HepG2 (cell line): ENCODE results near the gene G6PC3. TPM values are rescaled to one million over a fixed set of nuclear protein-coding genes. Genes with fewer than 3 reads are reported as not detected.

Source experiments
- AKAP8 ChIP-seq: sonication (generic); formaldehyde crosslinking; IDR thresholded peaks from 2 replicates; pipeline ENCODE4 v1.5.1; 2020; ENCODE audit warnings: mild to moderate bottlenecking, missing genetic modification reagents
- ATAD3A ChIP-seq: sonication (generic); formaldehyde crosslinking; IDR thresholded peaks from 2 replicates; pipeline ENCODE4 v1.4.0; 2020; ENCODE audit warnings: missing genetic modification reagents
- NCOA2 ChIP-seq: sonication (generic); formaldehyde crosslinking; IDR thresholded peaks from 2 replicates; pipeline ENCODE4 v1.8.0; 2022; ENCODE audit warnings: inconsistent platforms
- NFRKB ChIP-seq: fragments of 450-650 bp; IDR thresholded peaks from 2 replicates; pipeline ENCODE4 v1.6.1; 2017
- PHB2 ChIP-seq: fragments of 450-650 bp; IDR thresholded peaks from 2 replicates; pipeline ENCODE4 v1.6.1; 2018; ENCODE audit not compliant: partially characterized antibody
- POGZ ChIP-seq: sonication (generic); formaldehyde crosslinking; IDR thresholded peaks from 2 replicates; pipeline ENCODE4 v1.4.0; 2020; ENCODE audit warnings: mild to moderate bottlenecking, missing genetic modification reagents
- REPIN1 ChIP-seq: sonication (generic); formaldehyde crosslinking; IDR thresholded peaks from 2 replicates; pipeline ENCODE4 v1.8.0; 2022; ENCODE audit warnings: missing genetic modification reagents, low read depth, mild to moderate bottlenecking, borderline replicate concordance
- SMYD3 ChIP-seq: sonication (generic); formaldehyde crosslinking; IDR thresholded peaks from 2 replicates; pipeline ENCODE4 v1.8.1; 2023; ENCODE audit warnings: mild to moderate bottlenecking, missing genetic modification reagents
- SNRNP70 ChIP-seq: fragments of 200-400 bp; formaldehyde crosslinking; IDR thresholded peaks from 2 replicates; pipeline ENCODE4 v1.6.1; 2017; ENCODE audit warnings: mild to moderate bottlenecking, low read depth, low read length, moderate library complexity
- SRY ChIP-seq: sonication (generic); formaldehyde crosslinking; IDR thresholded peaks from 2 replicates; pipeline ENCODE4 v1.8.0; 2022; ENCODE audit warnings: mild to moderate bottlenecking, missing genetic modification reagents
- STAG1 ChIP-seq: sonication (generic); formaldehyde crosslinking; IDR thresholded peaks from 2 replicates; pipeline ENCODE4 v1.4.0; 2020; ENCODE audit warnings: missing genetic modification reagents
- ZBTB1 ChIP-seq: sonication (generic); formaldehyde crosslinking; IDR thresholded peaks from 2 replicates; pipeline ENCODE4 v1.4.0; 2020; ENCODE audit warnings: missing genetic modification reagents, borderline replicate concordance
- ZNF326 ChIP-seq: sonication (generic); formaldehyde crosslinking; IDR thresholded peaks from 2 replicates; pipeline ENCODE4 v1.4.0; 2020; ENCODE audit warnings: missing genetic modification reagents, borderline replicate concordance
- ZNF354B ChIP-seq: sonication (generic); formaldehyde crosslinking; IDR thresholded peaks from 2 replicates; pipeline ENCODE4 v1.8.0; 2022; ENCODE audit warnings: mild to moderate bottlenecking, missing genetic modification reagents
- polyA plus RNA-seq, 8 experiments: library from polyadenylated mRNA; depleted of rRNA in 3 of 8; stranded (reverse) in 7 of 8; unstranded in 1 of 8; fragments of >200 nt; fragmentation: Illumina TruSeq in 4 of 8; extraction: Trizol in 4 of 8; gene quantifications; 2 replicates each; pipeline versions ENCODE4 v1.2.1 to v1.2.3, GENCODE V29; 2011 to 2016; ENCODE audit warnings: low read depth in 4 of 8, missing spikeins in 1 of 8, mixed read lengths in 1 of 8; ENCODE audit not compliant: insufficient read depth in 1 of 8
- total RNA-seq, 5 experiments: library from RNA; depleted of rRNA; stranded (reverse); fragments of >200 nt; fragmentation: Illumina TruSeq; extraction: Trizol; gene quantifications; 2 replicates each; pipeline ENCODE4 v1.2.3, GENCODE V29; 2016; ENCODE audit warnings: low read depth in 1 of 5
- TF ChIP-seq, protein P1 (sequence below): sonication (generic); formaldehyde crosslinking; IDR thresholded peaks from one replicate; pipeline ENCODE4 v1.5.1; 2020; ENCODE audit warnings: mild to moderate bottlenecking, missing genetic modification reagents; ENCODE audit errors: not compliant biosample characterization
- TF ChIP-seq, protein P2 (sequence below): sonication (generic); formaldehyde crosslinking; IDR thresholded peaks from 2 replicates; pipeline ENCODE4 v1.4.0; 2020; ENCODE audit warnings: missing genetic modification reagents
- TF ChIP-seq, protein P3 (sequence below): sonication (generic); formaldehyde crosslinking; IDR thresholded peaks from 2 replicates; pipeline ENCODE4 v1.4.0; 2020; ENCODE audit warnings: missing genetic modification reagents
- TF ChIP-seq, protein P4 (sequence below): sonication (generic); formaldehyde crosslinking; IDR thresholded peaks from 2 replicates; pipeline ENCODE4 v1.4.0; 2020; ENCODE audit warnings: low read depth, mild to moderate bottlenecking, missing genetic modification reagents

The G6PC3 gene
- total and polyA plus RNA-seq, 2 of the 13 experiments (the other 11 are each of a cell fraction or from before 2014, with no cell fraction given) = 38.5 to 75.8 TPM

DNA sequence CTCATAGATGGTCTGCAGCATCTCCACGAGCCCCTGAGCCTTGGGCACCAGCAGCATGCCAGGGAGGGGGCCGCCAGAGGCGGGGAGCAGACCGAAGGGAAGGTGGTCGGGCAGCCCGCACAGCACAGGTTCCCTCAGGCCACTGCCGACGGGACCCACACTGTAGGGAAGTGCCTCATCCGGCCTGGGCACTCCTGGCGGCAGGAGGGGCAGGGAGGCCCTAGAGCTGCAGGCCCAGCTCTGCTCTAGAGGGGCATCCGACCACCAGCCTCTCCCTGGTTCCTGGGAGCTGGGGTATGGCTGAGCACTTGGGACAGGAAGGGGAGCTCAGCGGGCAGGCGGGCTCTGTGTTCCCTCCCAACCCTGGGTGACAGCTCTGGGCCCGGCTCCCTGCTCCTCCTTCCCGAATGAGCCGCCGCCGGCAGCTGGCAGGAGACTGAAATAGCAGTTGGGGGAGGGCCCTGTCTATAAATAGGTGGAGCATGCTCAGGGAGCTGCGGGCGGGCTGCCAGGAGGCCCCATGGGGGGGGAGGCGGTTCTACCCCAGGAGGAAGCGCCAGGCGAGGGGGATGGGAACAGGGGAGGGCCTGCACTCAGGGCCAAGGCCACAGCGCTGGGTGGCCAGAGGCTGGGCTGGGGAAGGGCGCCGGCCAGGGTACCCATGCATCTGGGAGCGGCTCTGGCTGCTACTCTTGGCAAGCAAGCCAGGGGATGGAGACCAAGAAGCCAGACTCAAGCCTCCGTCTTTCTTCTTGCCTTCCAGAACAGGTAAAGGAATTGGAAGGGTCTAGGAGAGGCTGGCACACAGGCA, 40.5 kb downstream of the G6PC3 start (continued):
- TF ChIP-seq, protein P1, sequence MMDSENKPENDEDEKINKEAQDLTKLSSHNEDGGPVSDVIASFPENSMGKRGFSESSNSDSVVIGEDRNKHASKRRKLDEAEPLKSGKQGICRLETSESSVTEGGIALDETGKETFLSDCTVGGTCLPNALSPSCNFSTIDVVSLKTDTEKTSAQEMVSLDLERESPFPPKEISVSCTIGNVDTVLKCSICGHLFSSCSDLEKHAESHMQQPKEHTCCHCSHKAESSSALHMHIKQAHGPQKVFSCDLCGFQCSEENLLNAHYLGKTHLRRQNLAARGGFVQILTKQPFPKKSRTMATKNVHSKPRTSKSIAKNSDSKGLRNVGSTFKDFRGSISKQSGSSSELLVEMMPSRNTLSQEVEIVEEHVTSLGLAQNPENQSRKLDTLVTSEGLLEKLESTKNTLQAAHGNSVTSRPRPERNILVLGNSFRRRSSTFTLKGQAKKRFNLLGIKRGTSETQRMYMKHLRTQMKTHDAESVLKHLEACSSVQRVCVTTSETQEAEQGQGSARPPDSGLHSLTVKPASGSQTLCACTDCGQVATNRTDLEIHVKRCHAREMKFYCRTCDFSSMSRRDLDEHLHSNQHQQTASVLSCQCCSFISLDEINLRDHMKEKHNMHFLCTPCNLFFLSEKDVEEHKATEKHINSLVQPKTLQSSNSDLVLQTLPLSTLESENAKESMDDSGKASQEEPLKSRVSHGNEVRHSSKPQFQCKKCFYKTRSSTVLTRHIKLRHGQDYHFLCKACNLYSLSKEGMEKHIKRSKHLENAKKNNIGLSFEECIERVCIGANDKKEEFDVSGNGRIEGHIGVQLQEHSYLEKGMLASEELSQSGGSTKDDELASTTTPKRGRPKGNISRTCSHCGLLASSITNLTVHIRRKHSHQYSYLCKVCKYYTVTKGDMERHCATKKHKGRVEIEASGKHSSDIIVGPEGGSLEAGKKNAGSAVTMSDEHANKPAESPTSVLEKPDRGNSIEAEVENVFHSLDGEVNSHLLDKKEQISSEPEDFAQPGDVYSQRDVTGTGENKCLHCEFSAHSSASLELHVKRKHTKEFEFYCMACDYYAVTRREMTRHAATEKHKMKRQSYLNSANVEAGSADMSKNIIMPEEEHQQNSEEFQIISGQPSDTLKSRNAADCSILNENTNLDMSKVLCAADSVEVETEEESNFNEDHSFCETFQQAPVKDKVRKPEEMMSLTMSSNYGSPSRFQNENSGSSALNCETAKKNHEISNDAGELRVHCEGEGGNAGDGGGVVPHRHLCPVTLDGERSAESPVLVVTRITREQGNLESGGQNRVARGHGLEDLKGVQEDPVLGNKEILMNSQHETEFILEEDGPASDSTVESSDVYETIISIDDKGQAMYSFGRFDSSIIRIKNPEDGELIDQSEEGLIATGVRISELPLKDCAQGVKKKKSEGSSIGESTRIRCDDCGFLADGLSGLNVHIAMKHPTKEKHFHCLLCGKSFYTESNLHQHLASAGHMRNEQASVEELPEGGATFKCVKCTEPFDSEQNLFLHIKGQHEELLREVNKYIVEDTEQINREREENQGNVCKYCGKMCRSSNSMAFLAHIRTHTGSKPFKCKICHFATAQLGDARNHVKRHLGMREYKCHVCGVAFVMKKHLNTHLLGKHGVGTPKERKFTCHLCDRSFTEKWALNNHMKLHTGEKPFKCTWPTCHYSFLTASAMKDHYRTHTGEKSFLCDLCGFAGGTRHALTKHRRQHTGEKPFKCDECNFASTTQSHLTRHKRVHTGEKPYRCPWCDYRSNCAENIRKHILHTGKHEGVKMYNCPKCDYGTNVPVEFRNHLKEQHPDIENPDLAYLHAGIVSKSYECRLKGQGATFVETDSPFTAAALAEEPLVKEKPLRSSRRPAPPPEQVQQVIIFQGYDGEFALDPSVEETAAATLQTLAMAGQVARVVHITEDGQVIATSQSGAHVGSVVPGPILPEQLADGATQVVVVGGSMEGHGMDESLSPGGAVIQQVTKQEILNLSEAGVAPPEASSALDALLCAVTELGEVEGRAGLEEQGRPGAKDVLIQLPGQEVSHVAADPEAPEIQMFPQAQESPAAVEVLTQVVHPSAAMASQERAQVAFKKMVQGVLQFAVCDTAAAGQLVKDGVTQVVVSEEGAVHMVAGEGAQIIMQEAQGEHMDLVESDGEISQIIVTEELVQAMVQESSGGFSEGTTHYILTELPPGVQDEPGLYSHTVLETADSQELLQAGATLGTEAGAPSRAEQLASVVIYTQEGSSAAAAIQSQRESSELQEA (CRISPR knock-in tag) = no peak
- peak; percentile 88; the same call in 1 of the 2 replicates for TF ChIP-seq ZNF354B
- TF ChIP-seq ATAD3A (CRISPR knock-in tag) = no peak
- no peak for TF ChIP-seq PHB2
- no peak for TF ChIP-seq NFRKB
- TF ChIP-seq SMYD3 (CRISPR knock-in tag) = peak; percentile 97
- TF ChIP-seq SRY = peak; percentile 78; the same call in 1 of the 2 replicates
- TF ChIP-seq, protein P2, sequence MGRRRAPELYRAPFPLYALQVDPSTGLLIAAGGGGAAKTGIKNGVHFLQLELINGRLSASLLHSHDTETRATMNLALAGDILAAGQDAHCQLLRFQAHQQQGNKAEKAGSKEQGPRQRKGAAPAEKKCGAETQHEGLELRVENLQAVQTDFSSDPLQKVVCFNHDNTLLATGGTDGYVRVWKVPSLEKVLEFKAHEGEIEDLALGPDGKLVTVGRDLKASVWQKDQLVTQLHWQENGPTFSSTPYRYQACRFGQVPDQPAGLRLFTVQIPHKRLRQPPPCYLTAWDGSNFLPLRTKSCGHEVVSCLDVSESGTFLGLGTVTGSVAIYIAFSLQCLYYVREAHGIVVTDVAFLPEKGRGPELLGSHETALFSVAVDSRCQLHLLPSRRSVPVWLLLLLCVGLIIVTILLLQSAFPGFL (CRISPR knock-in tag) = no peak
- TF ChIP-seq, protein P3, sequence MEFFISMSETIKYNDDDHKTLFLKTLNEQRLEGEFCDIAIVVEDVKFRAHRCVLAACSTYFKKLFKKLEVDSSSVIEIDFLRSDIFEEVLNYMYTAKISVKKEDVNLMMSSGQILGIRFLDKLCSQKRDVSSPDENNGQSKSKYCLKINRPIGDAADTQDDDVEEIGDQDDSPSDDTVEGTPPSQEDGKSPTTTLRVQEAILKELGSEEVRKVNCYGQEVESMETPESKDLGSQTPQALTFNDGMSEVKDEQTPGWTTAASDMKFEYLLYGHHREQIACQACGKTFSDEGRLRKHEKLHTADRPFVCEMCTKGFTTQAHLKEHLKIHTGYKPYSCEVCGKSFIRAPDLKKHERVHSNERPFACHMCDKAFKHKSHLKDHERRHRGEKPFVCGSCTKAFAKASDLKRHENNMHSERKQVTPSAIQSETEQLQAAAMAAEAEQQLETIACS (CRISPR knock-in tag) = no peak
- TF ChIP-seq NCOA2 (CRISPR knock-in tag) = peak; percentile 95
- TF ChIP-seq ZNF326 (CRISPR knock-in tag) = no peak
- TF ChIP-seq ZBTB1 (CRISPR knock-in tag) = no peak
- no peak for TF ChIP-seq SNRNP70
- TF ChIP-seq POGZ (CRISPR knock-in tag) = peak; percentile 93
- TF ChIP-seq AKAP8 (CRISPR knock-in tag) = peak; percentile 89
- peak; percentile 99 for TF ChIP-seq REPIN1 (CRISPR knock-in tag)
- TF ChIP-seq, protein P4, sequence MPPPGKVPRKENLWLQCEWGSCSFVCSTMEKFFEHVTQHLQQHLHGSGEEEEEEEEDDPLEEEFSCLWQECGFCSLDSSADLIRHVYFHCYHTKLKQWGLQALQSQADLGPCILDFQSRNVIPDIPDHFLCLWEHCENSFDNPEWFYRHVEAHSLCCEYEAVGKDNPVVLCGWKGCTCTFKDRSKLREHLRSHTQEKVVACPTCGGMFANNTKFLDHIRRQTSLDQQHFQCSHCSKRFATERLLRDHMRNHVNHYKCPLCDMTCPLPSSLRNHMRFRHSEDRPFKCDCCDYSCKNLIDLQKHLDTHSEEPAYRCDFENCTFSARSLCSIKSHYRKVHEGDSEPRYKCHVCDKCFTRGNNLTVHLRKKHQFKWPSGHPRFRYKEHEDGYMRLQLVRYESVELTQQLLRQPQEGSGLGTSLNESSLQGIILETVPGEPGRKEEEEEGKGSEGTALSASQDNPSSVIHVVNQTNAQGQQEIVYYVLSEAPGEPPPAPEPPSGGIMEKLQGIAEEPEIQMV (CRISPR knock-in tag) = peak; percentile 79
- TF ChIP-seq STAG1 (CRISPR knock-in tag) = no peak
